Measurements from ENCODE around the gene CARF. TPM values are rescaled to one million over a fixed set of nuclear protein-coding genes. Genes with fewer than 3 reads are reported as not detected.

CARF gene
- total and polyA plus RNA-seq, 2 of the 13 experiments (the other 11 are each of a cell fraction or from before 2014, with no cell fraction given), result 3.0 to 5.4 TPM

GRCh38 chr2:203014456-203015199, 102.6 kb downstream of the CARF start, which contains the start of gene NBEAL1 (continued):
- TF ChIP-seq ZBTB46 (CRISPR knock-in tag; IDR thresholded peaks at IDR 0.05; ENCODE audit: borderline replicate concordance), result no peak
- TF ChIP-seq, protein P1, sequence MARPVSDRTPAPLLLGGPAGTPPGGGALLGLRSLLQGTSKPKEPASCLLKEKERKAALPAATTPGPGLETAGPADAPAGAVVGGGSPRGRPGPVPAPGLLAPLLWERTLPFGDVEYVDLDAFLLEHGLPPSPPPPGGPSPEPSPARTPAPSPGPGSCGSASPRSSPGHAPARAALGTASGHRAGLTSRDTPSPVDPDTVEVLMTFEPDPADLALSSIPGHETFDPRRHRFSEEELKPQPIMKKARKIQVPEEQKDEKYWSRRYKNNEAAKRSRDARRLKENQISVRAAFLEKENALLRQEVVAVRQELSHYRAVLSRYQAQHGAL (CRISPR knock-in tag; IDR thresholded peaks at IDR 0.05; ENCODE audit: not compliant biosample characterization), result no peak
- TF ChIP-seq ZFAT (CRISPR knock-in tag; conservative IDR thresholded peaks at IDR 0.05), result no peak
- TF ChIP-seq MXI1 (IDR thresholded peaks at IDR 0.05; ENCODE audit: borderline replicate concordance, low read depth, low read length), result peak; percentile 76; the same call in 1 of the 3 replicates
- peak; percentile 90 for TF ChIP-seq ARID4A (CRISPR knock-in tag; IDR thresholded peaks at IDR 0.05; ENCODE audit: borderline replicate concordance)
- 0 out of 2 replicates have a peak, but pooled peaks have one; percentile 47 for TF ChIP-seq TGIF2 (CRISPR knock-in tag; IDR thresholded peaks at IDR 0.05)
- TF ChIP-seq, protein P2, sequence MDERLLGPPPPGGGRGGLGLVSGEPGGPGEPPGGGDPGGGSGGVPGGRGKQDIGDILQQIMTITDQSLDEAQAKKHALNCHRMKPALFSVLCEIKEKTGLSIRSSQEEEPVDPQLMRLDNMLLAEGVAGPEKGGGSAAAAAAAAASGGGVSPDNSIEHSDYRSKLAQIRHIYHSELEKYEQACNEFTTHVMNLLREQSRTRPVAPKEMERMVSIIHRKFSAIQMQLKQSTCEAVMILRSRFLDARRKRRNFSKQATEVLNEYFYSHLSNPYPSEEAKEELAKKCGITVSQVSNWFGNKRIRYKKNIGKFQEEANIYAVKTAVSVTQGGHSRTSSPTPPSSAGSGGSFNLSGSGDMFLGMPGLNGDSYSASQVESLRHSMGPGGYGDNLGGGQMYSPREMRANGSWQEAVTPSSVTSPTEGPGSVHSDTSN (CRISPR knock-in tag; IDR thresholded peaks at IDR 0.05), result no peak
- TF ChIP-seq ETS1 (CRISPR knock-in tag; IDR thresholded peaks at IDR 0.05), result no peak
- TF ChIP-seq REPIN1 (CRISPR knock-in tag; IDR thresholded peaks at IDR 0.05; ENCODE audit: borderline replicate concordance, low read depth), result peak; percentile 57
- no peak for TF ChIP-seq PTBP1 (IDR thresholded peaks at IDR 0.05; ENCODE audit: low read depth, low read length, poor library complexity, severe bottlenecking)
- TF ChIP-seq ZFP36L2 (CRISPR knock-in tag; IDR thresholded peaks at IDR 0.05), result peak; percentile 30
- TF ChIP-seq MNT (IDR thresholded peaks at IDR 0.05), result no peak; the same call in 1 of the 2 replicates
- TF ChIP-seq CHD4 (IDR thresholded peaks at IDR 0.05; ENCODE audit: borderline replicate concordance, low read length), result no peak
- peak; percentile 72; the same call in 1 of the 2 replicates for TF ChIP-seq MYC (CRISPR knock-in tag; IDR thresholded peaks at IDR 0.05; ENCODE audit: borderline replicate concordance)
- TF ChIP-seq TAF1 (CRISPR knock-in tag; IDR thresholded peaks at IDR 0.05), result peak; percentile 82
- peak; percentile 29 for TF ChIP-seq FOXO1 (CRISPR knock-in tag; IDR thresholded peaks at IDR 0.05)

Measured in HepG2 (cell line).